CD14-positive monocyte (primary cell): ENCODE results near the gene TBC1D25. TPM values are rescaled to one million over a fixed set of nuclear protein-coding genes. Genes with fewer than 3 reads are reported as not detected.

Experiments
- DNase-seq, 3 donors: peaks; one replicate each; pipeline ENCODE4 v3.0.0-alpha.2; 2011 to 2022
- H2AFZ ChIP-seq: 2 replicates; pipeline ENCODE4 v1.6.0; 2012; ENCODE audit warnings: mild to moderate bottlenecking, low read depth, low read length, inconsistent platforms; ENCODE audit not compliant: insufficient read depth, poor library complexity, severe bottlenecking
- H3K27ac ChIP-seq, 2 donors: 1 replicate in 1 of 2; 2 replicates in 1 of 2; pipeline ENCODE4 v1.5.1; 2012 to 2013; ENCODE audit warnings: low read length in 2 of 2, control low read depth in 1 of 2, inconsistent platforms in 1 of 2, low read depth in 1 of 2, mild to moderate bottlenecking in 1 of 2
- H3K27me3 ChIP-seq, 2 donors: one replicate each; pipeline versions ENCODE4 v1.6.0 to v1.6.1; 2011 to 2013; ENCODE audit warnings: low read length in 2 of 2; ENCODE audit not compliant: control insufficient read depth in 2 of 2, insufficient read depth in 2 of 2
- H3K36me3 ChIP-seq, 2 donors: replicated peaks in 1 of 2; 1 replicate in 1 of 2; 2 replicates in 1 of 2; pipeline versions ENCODE4 v1.5.1 to v1.6.1; 2012 to 2013; ENCODE audit warnings: low read length in 2 of 2, control low read depth in 1 of 2, inconsistent platforms in 1 of 2, mild to moderate bottlenecking in 1 of 2; ENCODE audit not compliant: insufficient read depth in 2 of 2, control insufficient read depth in 1 of 2
- H3K4me1 ChIP-seq, 2 donors: 1 replicate in 1 of 2; 2 replicates in 1 of 2; pipeline versions ENCODE4 v1.5.1 to v1.6.1; 2012 to 2013; ENCODE audit warnings: low read length in 2 of 2, control low read depth in 1 of 2, inconsistent platforms in 1 of 2, mild to moderate bottlenecking in 1 of 2, moderate library complexity in 1 of 2; ENCODE audit not compliant: insufficient read depth in 2 of 2, control insufficient read depth in 1 of 2
- H3K4me2 ChIP-seq: replicated peaks from 2 replicates; pipeline ENCODE3; 2012; ENCODE audit warnings: low read length, moderate library complexity, mild to moderate bottlenecking; ENCODE audit not compliant: poor library complexity, severe bottlenecking; ENCODE audit errors: extremely low read depth
- H3K4me3 ChIP-seq, 3 experiments: fragments of 200-600 bp in 1 of 3; sonication (generic) in 1 of 3; replicated peaks in 1 of 3; 1 replicate in 2 of 3; 2 replicates in 1 of 3; pipeline ENCODE4 v1.5.1; 2011 to 2013; ENCODE audit warnings: low read length in 3 of 3, mild to moderate bottlenecking in 3 of 3, control low read depth in 2 of 3, low read depth in 2 of 3, inconsistent platforms in 1 of 3, moderate library complexity in 1 of 3
- H3K79me2 ChIP-seq: 2 replicates; pipeline ENCODE4 v1.6.0; 2012; ENCODE audit warnings: mild to moderate bottlenecking, control low read depth, inconsistent platforms, low read length, moderate library complexity; ENCODE audit not compliant: insufficient read depth
- H3K9ac ChIP-seq: 2 replicates; pipeline ENCODE4 v1.6.0; 2017; ENCODE audit warnings: low read length, mild to moderate bottlenecking; ENCODE audit not compliant: insufficient read depth, poor library complexity, severe bottlenecking
- H3K9me3 ChIP-seq, 2 donors: replicated peaks in 1 of 2; 1 replicate in 1 of 2; 2 replicates in 1 of 2; pipeline versions ENCODE4 v1.5.1 to v1.6.1; 2012 to 2013; ENCODE audit warnings: low read length in 2 of 2, control low read depth in 1 of 2; ENCODE audit not compliant: control insufficient read depth in 1 of 2, insufficient read depth in 1 of 2
- H4K20me1 ChIP-seq: 2 replicates; pipeline ENCODE4 v1.6.0; 2012; ENCODE audit warnings: mild to moderate bottlenecking, low read length, control low read depth, moderate library complexity; ENCODE audit not compliant: insufficient read depth
- H3K27ac Mint-ChIP-seq, 7 donors: one replicate each; pipeline ENCODE4 v1.8.0; 2020; ENCODE audit warnings: mild to moderate bottlenecking in 7 of 7, mixed read lengths in 7 of 7, moderate library complexity in 6 of 7, inconsistent platforms in 2 of 7
- H3K27me3 Mint-ChIP-seq, 3 donors: one replicate each; pipeline ENCODE4 v1.8.0; 2021 to 2022; ENCODE audit warnings: low read depth in 3 of 3, mild to moderate bottlenecking in 3 of 3, mixed read lengths in 3 of 3, moderate library complexity in 3 of 3, inconsistent platforms in 1 of 3
- H3K36me3 Mint-ChIP-seq, 2 donors: one replicate each; pipeline ENCODE4 v1.8.0; 2020; ENCODE audit warnings: mixed read lengths in 2 of 2, inconsistent platforms in 1 of 2, mild to moderate bottlenecking in 1 of 2
- H3K4me1 Mint-ChIP-seq: one replicate; pipeline ENCODE4 v1.8.0; 2020; ENCODE audit warnings: mild to moderate bottlenecking, mixed read lengths
- H3K4me3 Mint-ChIP-seq, 2 donors: one replicate each; pipeline ENCODE4 v1.8.0; 2020; ENCODE audit warnings: mild to moderate bottlenecking in 2 of 2, mixed read lengths in 2 of 2, moderate library complexity in 1 of 2
- H3K9me3 Mint-ChIP-seq, 7 donors: one replicate each; pipeline ENCODE4 v1.8.0; 2020 to 2022; ENCODE audit warnings: mixed read lengths in 7 of 7, mild to moderate bottlenecking in 6 of 7, moderate library complexity in 6 of 7, inconsistent platforms in 2 of 7
- WGBS: methylation state at CpG from one replicate; pipeline ENCODE4 v1.1.5; 2013; ENCODE audit warnings: missing lambda C conversion rate; ENCODE audit not compliant: insufficient coverage; 5-methylcytosine and 5-hydroxymethylcytosine counted together
- intact Hi-C, 2 donors: fragments of 100-400 bp; cut with micrococcal nuclease; formaldehyde crosslinking; loops; one replicate each; pipeline versions ENCODE4 v1.15.0 to v1.15.1; 2023
- polyA plus RNA-seq, 3 donors: library from polyadenylated mRNA; depleted of rRNA in 1 of 3; unstranded in 2 of 3; stranded (reverse) in 1 of 3; fragments of 300-500 nt in 2 of 3; fragments of >200 nt in 1 of 3; fragmentation: Illumina TruSeq in 2 of 3; gene quantifications; 1 replicate in 2 of 3; 2 replicates in 1 of 3; pipeline ENCODE4 v1.2.3, GENCODE V29; 2012 to 2021
- TF ChIP-seq, protein P1 (sequence below): fragments of 200-600 bp; IDR thresholded peaks from one replicate; pipeline ENCODE4 v1.8.0; 2022; ENCODE audit warnings: antibody characterized with exemption, mild to moderate bottlenecking

The TBC1D25 gene
- polyA plus RNA-seq, 3 donors: 5.7 to 16.9 (median 6.6) TPM

DNA sequence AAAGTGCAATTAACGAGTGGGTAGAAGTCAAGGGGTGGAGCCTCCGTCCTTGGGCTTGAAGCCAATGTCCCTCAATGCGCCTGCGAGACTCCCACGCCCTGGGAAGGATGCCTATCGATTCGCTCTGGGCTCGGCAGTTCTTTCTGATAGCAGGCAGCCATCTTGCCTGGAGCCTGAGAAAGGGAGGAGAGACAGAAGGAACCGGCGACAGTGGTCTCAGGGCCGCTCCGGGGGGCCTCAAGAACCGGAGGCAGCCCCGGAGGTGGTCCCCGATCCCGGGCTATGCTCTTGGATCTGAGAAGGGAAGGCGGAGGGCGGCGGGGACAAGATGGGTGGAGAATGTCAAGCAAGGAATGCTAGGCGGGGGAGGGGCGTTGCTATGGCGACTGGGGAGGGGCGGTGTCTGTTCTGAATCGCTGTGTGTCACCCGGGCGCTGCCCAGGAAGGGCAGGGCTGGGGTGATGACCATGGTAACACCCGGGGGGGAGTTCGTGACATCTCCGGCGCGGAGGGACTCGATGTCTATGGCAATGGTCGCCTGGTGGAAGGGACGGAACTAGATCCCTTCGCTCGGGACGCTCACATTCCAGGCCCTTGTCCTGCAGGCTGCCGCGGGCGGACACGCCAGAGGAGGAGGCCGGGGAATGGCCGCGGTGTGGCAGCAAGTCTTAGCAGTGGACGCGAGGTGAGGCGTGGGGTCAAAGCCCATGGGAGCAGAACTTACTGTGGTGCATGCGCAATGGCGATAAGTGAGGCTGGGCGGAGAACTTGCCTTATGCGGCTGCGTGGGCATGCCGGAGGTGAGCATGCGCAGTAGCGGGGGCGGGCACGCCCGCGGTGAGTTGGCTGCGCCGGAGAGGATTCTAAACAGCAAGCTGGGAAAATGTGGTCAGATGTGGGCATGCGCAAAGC, 58.1 kb downstream of the TBC1D25 start, which contains the start of gene WDR13:
WDR13 (plus strand) TSS at position 140 of the 912 bp plus-strand sequence; CDS start at position 645, 505 bp downstream.
- peaks cover 0 to 9% (median 7%) of the 10 kb centered on the region in 7 donors for H3K9me3 Mint-ChIP-seq
- intact Hi-C loops: no loop called here
- Histone ChIP-seq H4K20me1 (no peaks in the 10 kb centered on the region), H3K4me2 (peak within 1 kb of the TSS; percentile 70), H3K79me2 (no peaks in the 10 kb centered on the region), H3K36me3 (peaks cover 30 to 37% of the 10 kb centered on the region in 2 donors), H3K27ac (peak within 1 kb of the TSS; percentile 97 to 99), H2AFZ (peak within 1 kb of the TSS; percentile 78), H3K4me1 (peaks cover 6 to 7% of the 10 kb centered on the region in 2 donors), H3K27me3 (no peaks in the 10 kb centered on the region), H3K9ac (peak within 1 kb of the TSS; percentile 92), H3K4me3 (peak within 1 kb of the TSS; percentile 52 to 89 (median 67)), H3K9me3 (no peaks in the 10 kb centered on the region)
- peaks cover 26 to 37% of the 10 kb centered on the region in 2 donors for H3K36me3 Mint-ChIP-seq
- peak within 1 kb of the TSS; percentile 99 to 100 (median 100) for H3K27ac Mint-ChIP-seq
- WGBS: 0% methylated on average over 35 of the region's 62 CpGs
- peak within 1 kb of the TSS; percentile 92 to 97 for H3K4me3 Mint-ChIP-seq
- TF ChIP-seq, protein P1, sequence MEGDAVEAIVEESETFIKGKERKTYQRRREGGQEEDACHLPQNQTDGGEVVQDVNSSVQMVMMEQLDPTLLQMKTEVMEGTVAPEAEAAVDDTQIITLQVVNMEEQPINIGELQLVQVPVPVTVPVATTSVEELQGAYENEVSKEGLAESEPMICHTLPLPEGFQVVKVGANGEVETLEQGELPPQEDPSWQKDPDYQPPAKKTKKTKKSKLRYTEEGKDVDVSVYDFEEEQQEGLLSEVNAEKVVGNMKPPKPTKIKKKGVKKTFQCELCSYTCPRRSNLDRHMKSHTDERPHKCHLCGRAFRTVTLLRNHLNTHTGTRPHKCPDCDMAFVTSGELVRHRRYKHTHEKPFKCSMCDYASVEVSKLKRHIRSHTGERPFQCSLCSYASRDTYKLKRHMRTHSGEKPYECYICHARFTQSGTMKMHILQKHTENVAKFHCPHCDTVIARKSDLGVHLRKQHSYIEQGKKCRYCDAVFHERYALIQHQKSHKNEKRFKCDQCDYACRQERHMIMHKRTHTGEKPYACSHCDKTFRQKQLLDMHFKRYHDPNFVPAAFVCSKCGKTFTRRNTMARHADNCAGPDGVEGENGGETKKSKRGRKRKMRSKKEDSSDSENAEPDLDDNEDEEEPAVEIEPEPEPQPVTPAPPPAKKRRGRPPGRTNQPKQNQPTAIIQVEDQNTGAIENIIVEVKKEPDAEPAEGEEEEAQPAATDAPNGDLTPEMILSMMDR: no peak
- peaks cover 0 to 3% (median 1%) of the 10 kb centered on the region in 3 donors for H3K27me3 Mint-ChIP-seq
- peak; percentile 80 to 89 (median 87) for DNase-seq
- H3K4me1 Mint-ChIP-seq: peaks cover 6% of the 10 kb centered on the region

DNA sequence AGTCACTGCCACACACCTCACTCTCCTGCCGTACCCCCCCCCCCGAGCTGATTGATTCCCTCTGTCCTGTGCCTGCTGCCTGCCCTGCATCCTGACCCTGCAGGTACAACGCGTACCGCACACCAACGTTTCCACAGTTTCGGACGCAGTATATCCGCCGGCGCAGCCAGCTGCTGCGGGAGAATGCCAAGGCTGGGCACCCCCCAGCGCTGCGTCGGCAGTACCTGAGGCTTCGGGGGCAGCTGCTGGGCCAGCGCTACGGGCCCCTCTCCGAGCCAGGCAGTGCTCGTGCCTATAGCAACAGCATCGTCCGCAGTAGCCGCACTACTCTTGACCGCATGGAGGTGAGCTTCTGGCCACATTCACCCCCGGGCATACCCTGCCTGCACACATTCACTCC, 59.1 kb downstream of the TBC1D25 start:
- peaks cover 0 to 9% (median 7%) of the 10 kb centered on the region in 7 donors for H3K9me3 Mint-ChIP-seq
- H3K4me3 Mint-ChIP-seq: peak overlapping the region; percentile 12 to 97
- H3K36me3 Mint-ChIP-seq: peaks cover 32 to 47% of the 10 kb centered on the region in 2 donors
- Histone ChIP-seq H4K20me1 (no peaks in the 10 kb centered on the region), H3K4me2 (peak overlapping the region; percentile 70), H3K9me3 (no peaks in the 10 kb centered on the region), H3K4me3 (peak overlapping the region in 2 of 3 experiments; percentile 67 to 89), H3K79me2 (no peaks in the 10 kb centered on the region), H3K4me1 (peaks cover 6 to 7% of the 10 kb centered on the region in 2 donors), H3K27ac (peak overlapping the region in 1 of 2 donors; percentile 99), H2AFZ (no peak overlapping the region), H3K27me3 (no peaks in the 10 kb centered on the region), H3K9ac (peak overlapping the region; percentile 92), H3K36me3 (peaks cover 32 to 46% of the 10 kb centered on the region in 2 donors)
- WGBS: 97% methylated on average over 21 of the region's 25 CpGs
- TF ChIP-seq, protein P1: no peak
- intact Hi-C loops: no loop called here
- peaks cover 0 to 3% (median 1%) of the 10 kb centered on the region in 3 donors for H3K27me3 Mint-ChIP-seq
- no peak for DNase-seq
- peak overlapping the region in 5 of 7 donors; percentile 99 to 100 (median 99) for H3K27ac Mint-ChIP-seq
- peaks cover 6% of the 10 kb centered on the region for H3K4me1 Mint-ChIP-seq
